GM12801 (cell line): ENCODE data around the gene GNAQ.

Source experiments
- CTCF ChIP-seq: IDR thresholded peaks from one replicate; pipeline ENCODE4 v1.5.1; 2011; ENCODE audit warnings: control low read depth; ENCODE audit not compliant: insufficient read length; ENCODE audit errors: extremely low read depth

GNAQ gene

GRCh38 chr9:77968506-77968905 lies 63.1 kb downstream of the GNAQ start:
- TF ChIP-seq CTCF = no peak

- TF ChIP-seq CTCF = no peak
Observed at GRCh38 chr9:77966718-77967117, 64.9 kb downstream of the GNAQ start.

- TF ChIP-seq CTCF = no peak
Observed at GRCh38 chr9:77965445-77966123, 66.0 kb downstream of the GNAQ start.

- TF ChIP-seq CTCF = no peak
Observed at GRCh38 chr9:77964258-77964657, 67.4 kb downstream of the GNAQ start.

- TF ChIP-seq CTCF = no peak
Observed at GRCh38 chr9:77961541-77961940, 70.1 kb downstream of the GNAQ start.

GRCh38 chr9:77960356-77961153 lies 71.1 kb downstream of the GNAQ start:
- no peak for TF ChIP-seq CTCF

GRCh38 chr9:77959803-77960202 lies 71.8 kb downstream of the GNAQ start:
- no peak for TF ChIP-seq CTCF
